ENCODE measurements around the gene HOXD8.

- TF ChIP-seq TRIM28 (IDR thresholded peaks at IDR 0.05; ENCODE audit: borderline replicate concordance, low read length) (no peak), ZNF354C (tag by site-specific recombination; IDR thresholded peaks at IDR 0.05; ENCODE audit: borderline replicate concordance, low read depth) (no peak), CTCF (tag by site-specific recombination; IDR thresholded peaks at IDR 0.05) (no peak), ZNF704 (tag by site-specific recombination; IDR thresholded peaks at IDR 0.05) (no peak), REST (tag by site-specific recombination; IDR thresholded peaks at IDR 0.05) (no peak), ZNF76 (tag by site-specific recombination; IDR thresholded peaks at IDR 0.05; ENCODE audit: borderline replicate concordance, low read depth) (no peak)
- TF ChIP-seq, protein P1, sequence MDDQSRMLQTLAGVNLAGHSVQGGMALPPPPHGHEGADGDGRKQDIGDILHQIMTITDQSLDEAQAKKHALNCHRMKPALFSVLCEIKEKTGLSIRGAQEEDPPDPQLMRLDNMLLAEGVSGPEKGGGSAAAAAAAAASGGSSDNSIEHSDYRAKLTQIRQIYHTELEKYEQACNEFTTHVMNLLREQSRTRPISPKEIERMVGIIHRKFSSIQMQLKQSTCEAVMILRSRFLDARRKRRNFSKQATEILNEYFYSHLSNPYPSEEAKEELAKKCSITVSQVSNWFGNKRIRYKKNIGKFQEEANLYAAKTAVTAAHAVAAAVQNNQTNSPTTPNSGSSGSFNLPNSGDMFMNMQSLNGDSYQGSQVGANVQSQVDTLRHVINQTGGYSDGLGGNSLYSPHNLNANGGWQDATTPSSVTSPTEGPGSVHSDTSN (CRISPR knock-in tag; IDR thresholded peaks at IDR 0.05), result no peak
Observed at GRCh38 chr2:176172007-176172894, 42.7 kb downstream of the HOXD8 start.
